GM10266 (cell line): Measurements from ENCODE around the gene ABCF2.

ENCODE experiments used
- DNase-seq: peaks from one replicate; pipeline ENCODE4 v3.0.0; 2012; ENCODE audit errors: extremely low spot score
- CTCF ChIP-seq: IDR thresholded peaks from 2 replicates; pipeline ENCODE4 v1.5.1; 2012; ENCODE audit warnings: mild to moderate bottlenecking, low read depth; ENCODE audit not compliant: control insufficient read depth, insufficient read depth; ENCODE audit errors: missing control alignments

Gene ABCF2

DNA sequence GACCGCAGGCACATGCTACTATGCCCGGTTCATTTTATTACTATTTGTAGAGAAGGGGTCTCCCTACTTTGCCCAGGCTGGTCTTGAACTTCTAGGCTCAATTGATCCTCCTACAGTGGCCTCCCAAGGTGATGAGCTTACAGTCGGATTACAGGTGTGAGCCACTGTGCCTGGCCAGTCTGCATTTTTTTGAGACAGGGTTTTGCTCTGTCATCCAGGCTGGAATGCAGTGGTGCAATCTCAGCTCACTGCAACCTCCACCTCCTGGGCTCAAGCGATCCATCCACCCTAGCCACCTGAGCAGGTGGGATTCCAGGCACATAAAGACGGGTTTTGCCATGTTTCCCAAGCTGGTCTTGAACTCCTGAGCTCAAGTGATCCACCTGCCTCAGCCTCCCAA, 14.4 kb downstream of the ABCF2 start:
- no peak for TF ChIP-seq CTCF
- no peak for DNase-seq

DNA sequence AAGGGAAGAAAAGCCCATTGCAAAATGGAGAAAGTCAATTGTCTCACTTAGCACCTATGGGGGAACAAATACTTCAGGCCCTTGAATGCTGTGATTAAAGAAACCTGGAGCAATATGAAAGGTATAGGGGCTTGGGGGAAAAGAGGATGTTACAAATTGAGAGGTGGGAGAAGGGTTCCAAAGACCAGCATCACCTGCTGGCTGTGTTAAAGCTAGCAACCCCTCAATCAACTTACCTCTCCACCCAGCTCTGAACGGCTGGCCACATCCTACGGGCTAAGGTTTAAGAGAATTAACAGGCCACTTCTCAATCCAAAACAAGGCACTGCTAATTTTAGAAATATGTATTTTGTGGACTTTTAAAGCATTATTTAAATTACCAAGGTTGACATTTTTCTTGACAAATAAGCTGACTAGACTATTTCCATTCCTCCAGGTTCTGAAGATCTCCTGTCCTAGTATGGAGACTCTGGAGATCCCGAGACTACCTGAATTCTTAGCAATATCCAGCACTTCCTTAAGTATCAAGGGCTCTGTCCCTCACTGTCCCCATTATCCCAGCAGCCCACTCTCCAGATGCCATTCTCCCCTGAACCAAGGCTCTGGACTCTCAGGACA, 15.7 kb downstream of the ABCF2 start:
- TF ChIP-seq CTCF: no peak
- DNase-seq: no peak

GRCh38 chr7:151210087-151210854, 16.7 kb downstream of the ABCF2 start, which contains the start of gene H2BK1:
Gene H2BK1 (minus strand): TSS chr7:151210488. CDS start chr7:151210318, 170 bp downstream.
- DNase-seq: no peak
- no peak for TF ChIP-seq CTCF

DNA sequence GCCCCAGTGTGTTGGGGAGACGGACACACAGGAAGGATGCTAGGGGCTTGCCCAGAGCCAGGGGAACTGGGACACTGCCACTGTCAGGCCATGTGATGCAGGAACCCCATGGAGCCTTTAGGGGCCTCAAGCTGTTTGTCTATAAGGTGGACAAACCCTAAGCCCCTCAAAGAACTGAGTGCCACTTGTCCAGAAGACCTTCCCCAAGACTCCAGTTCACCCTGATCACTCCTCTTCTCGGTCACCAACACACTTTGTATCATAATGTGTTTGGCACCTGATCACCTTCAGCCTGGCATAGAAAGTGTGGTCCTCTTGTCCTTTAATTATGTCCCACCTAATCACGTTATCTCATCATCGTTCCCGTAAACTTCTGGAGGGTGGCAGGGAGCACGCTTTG, 17.4 kb downstream of the ABCF2 start:
- DNase-seq: no peak
- TF ChIP-seq CTCF: no peak

DNA sequence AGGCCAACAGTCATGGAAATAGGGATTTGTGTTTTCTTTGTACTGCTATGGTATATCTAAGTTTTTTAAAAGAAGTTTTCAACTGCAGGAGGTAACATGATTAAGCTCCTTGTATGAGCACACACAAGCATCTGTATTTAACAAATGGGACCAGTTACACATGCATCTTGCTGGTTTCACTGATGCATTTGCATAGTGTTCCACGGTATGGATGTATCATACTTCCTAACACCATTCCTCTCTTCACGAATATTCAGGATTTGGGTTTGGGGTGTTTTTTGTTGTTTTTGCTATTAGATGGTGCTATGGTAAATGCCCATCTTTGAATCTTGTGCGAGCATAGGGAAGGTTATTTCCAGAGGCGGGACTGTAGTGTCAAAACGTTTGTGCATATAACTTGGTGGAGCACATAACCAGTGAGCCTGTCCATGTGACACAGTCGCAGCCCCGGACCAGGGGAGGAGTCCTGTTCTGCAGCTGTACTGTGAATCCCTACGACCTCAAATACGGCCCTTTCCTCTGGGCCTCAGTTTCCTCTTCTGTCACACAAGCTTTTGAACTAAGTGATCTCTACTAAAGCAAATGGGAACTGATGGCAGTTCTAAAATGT, 18.6 kb downstream of the ABCF2 start:
- no peak for DNase-seq
- no peak for TF ChIP-seq CTCF

DNA sequence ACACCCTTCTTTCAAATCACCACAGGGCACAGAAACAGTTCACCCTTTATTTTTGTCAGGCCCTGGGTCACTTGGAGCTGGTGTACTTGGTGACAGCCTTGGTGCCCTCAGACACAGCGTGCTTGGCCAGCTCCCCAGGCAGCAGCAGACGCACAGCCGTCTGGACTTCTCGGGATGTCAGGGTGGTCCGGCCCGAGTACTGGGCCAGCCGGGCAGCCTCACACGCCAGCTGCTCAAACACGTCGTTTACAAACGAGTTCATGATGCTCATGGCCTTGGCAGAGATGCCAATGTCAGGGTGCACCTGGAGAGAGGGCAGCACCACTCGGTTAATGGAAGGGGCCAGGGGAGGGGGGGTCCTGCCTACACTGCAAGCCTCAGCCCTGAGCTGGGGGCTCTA, 19.2 kb downstream of the ABCF2 start:
- DNase-seq: no peak
- TF ChIP-seq CTCF: no peak

GRCh38 chr7:151207315-151207714, 19.7 kb downstream of the ABCF2 start:
- no peak for TF ChIP-seq CTCF
- DNase-seq: no peak
